Measurements from ENCODE around the gene SIRPA.

The SIRPA gene

DNA sequence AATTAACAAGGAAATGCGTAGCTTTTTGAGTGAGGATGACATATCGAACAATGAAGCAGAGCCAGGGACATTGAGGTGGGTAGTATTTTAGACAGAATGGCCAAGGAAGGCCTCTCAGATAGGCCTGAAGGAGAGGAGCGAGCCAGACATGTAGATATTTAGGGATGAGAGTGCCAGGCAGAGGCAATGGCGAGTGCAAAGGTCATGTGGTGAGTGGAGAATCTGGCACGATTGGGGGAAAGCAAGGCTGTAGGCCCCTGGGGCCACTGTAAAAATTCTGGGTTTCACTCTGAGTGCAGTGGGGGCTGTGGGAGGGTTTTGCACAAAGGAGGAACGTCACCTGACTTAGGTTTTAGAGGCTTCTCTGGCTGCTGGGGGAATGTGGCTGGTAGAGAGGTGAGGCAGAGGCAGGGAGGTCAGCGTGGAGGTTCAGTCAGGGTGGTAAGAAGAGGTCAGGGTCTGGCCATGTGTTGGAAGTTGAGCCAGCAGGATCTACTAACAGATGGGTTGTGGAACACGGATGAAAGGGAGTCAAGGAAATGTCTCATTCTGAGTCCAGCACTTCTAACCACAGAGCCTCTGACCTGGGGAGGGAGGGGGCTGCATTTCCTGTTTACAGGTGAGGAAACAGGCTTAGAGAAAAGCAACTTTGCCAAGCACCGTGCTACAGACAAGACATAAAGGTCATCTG is 11.3 kb downstream of the SIRPA start:
- DNase-seq (ENCODE audit: low read depth): no peak
- H3K4me3 ChIP-seq (ENCODE audit: low read depth, low read length): no peak overlapping the region
- TF ChIP-seq, protein P1, sequence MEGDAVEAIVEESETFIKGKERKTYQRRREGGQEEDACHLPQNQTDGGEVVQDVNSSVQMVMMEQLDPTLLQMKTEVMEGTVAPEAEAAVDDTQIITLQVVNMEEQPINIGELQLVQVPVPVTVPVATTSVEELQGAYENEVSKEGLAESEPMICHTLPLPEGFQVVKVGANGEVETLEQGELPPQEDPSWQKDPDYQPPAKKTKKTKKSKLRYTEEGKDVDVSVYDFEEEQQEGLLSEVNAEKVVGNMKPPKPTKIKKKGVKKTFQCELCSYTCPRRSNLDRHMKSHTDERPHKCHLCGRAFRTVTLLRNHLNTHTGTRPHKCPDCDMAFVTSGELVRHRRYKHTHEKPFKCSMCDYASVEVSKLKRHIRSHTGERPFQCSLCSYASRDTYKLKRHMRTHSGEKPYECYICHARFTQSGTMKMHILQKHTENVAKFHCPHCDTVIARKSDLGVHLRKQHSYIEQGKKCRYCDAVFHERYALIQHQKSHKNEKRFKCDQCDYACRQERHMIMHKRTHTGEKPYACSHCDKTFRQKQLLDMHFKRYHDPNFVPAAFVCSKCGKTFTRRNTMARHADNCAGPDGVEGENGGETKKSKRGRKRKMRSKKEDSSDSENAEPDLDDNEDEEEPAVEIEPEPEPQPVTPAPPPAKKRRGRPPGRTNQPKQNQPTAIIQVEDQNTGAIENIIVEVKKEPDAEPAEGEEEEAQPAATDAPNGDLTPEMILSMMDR (IDR thresholded peaks at IDR 0.05; ENCODE audit: low read depth, low read length, missing control alignments): no peak
- in situ Hi-C loops (cut with HindIII; ENCODE audit: low sequenced_read_pairs): no loop called here

DNA sequence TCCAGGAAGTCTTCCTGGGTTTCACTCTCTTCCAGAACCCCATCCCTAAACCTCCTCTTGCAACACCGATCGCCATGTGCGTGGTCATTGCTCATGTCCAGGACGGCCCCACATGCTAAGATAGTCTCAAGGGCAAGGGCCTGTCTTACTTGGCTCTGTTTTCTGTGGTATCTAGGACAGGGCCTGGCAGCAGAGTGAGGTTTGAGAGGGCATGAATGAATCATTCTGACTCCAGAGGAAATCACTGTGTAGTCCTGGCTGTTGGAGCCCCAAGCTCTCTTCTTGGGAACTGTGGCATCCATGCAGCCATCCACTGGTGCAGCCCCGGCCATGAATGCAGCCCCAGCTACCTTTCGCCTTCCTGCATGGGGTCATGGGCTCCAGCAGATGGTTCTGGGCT is 12.4 kb downstream of the SIRPA start:
- TF ChIP-seq, protein P1 (IDR thresholded peaks at IDR 0.05; ENCODE audit: low read depth, low read length, missing control alignments): no peak
- in situ Hi-C loops (cut with HindIII; ENCODE audit: low sequenced_read_pairs): no loop called here
- no peak for DNase-seq (ENCODE audit: low read depth)
- no peak overlapping the region for H3K4me3 ChIP-seq (ENCODE audit: low read depth, low read length)

DNA sequence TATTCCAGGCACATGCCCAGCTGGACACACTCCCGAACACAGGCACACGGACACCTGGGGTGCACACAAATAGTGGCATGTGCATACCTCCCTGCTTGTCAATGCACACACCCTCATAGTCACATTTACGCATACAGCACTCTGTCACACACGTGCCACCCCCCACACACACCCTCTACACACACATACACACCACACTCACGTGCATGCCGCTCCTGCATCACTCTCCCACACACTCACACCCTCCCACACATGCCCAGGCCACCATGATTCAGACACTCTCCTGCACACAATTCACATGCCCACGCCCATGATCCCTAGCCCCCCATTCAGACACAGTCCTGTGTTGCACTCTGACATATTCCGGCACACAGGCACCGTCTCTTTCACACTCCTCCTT is 13.0 kb downstream of the SIRPA start:
- no peak for DNase-seq (ENCODE audit: low read depth)
- TF ChIP-seq, protein P1 (IDR thresholded peaks at IDR 0.05; ENCODE audit: low read depth, low read length, missing control alignments): no peak
- in situ Hi-C loops (cut with HindIII; ENCODE audit: low sequenced_read_pairs): no loop called here
- no peak overlapping the region for H3K4me3 ChIP-seq (ENCODE audit: low read depth, low read length)

DNA sequence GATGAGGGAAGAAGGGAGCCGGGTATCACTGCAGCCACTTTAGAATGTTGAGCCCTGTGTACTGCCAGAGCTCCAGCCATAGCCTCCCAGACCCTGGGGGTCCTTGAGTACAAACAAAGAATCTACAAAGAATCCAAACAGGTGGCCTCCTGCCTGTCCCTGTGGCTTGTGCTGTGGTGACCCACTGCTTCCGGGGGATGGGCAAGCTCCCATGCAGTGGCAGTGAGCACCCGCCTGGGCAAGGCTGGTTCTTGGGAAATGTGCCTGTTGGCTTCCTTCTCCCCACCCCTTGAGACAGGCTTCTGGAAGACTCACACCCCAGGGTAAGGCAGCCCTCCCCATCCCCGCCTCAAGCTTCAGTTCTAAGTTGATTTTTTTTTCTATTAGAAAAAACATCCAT is 13.9 kb downstream of the SIRPA start:
- H3K4me3 ChIP-seq (ENCODE audit: low read depth, low read length): no peak overlapping the region
- DNase-seq (ENCODE audit: low read depth): no peak
- in situ Hi-C loops (cut with HindIII; ENCODE audit: low sequenced_read_pairs): no loop called here
- TF ChIP-seq, protein P1 (IDR thresholded peaks at IDR 0.05; ENCODE audit: low read depth, low read length, missing control alignments): no peak

DNA sequence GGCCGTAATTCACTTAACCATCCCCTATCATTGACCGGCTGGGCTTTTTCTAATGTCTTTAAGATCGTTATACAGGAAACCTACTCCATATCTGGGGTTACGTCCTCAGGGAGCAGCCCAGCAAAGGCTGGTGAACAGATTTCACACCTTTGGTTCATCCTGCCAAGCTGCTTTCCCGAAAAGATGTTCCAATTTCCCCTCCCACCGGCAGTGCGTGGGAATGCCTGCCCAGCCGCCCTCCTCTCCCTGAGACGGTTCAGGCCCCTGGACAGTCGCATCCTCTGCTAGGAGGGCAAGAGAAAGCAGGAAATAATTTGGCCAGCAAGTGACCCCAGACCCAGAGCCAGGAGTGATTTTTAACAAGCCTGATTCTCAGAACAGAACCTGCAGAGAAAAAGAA is 16.3 kb downstream of the SIRPA start:
- in situ Hi-C loops (cut with HindIII; ENCODE audit: low sequenced_read_pairs): no loop called here
- no peak overlapping the region for H3K4me3 ChIP-seq (ENCODE audit: low read depth, low read length)
- TF ChIP-seq, protein P1 (IDR thresholded peaks at IDR 0.05; ENCODE audit: low read depth, low read length, missing control alignments): no peak
- no peak for DNase-seq (ENCODE audit: low read depth)

DNA sequence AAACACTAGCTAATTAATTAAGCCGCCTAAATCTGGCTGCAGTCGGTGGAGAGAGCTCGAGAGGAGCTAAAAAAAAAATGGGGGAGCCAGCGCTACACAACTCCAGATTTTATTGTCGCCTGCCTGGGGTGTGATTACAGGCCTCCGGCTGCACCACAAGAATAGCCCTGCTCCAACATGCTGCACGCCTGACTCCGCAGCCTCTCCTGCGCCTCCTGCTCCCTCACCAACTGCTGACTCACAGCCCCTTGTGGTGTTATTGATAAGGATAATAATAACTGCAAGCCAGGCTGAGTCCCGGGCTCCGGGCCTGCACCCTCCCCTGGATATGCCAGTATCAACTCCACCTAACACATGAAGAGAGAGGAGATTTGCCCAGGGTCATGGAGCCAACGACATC is 16.8 kb downstream of the SIRPA start:
- no peak overlapping the region for H3K4me3 ChIP-seq (ENCODE audit: low read depth, low read length)
- DNase-seq (ENCODE audit: low read depth): no peak
- TF ChIP-seq, protein P1 (IDR thresholded peaks at IDR 0.05; ENCODE audit: low read depth, low read length, missing control alignments): no peak
- in situ Hi-C loops (cut with HindIII; ENCODE audit: low sequenced_read_pairs): no loop called here

All from astrocyte of the cerebellum (primary cell).